HL-60/S4 treated with phorbol 12-myristate 13-acetate at 8.2 ng/mL for 4 days and 3 days (cell line): ENCODE measurements around the gene SARS1.

Source experiments
- in situ Hi-C: fragments of 300-500 bp; cut with MboI; formaldehyde crosslinking; loops from 2 replicates; pipeline ENCODE4 v1.15.0; 2022; ENCODE audit warnings: low sequenced_read_pairs

The SARS1 gene

DNA sequence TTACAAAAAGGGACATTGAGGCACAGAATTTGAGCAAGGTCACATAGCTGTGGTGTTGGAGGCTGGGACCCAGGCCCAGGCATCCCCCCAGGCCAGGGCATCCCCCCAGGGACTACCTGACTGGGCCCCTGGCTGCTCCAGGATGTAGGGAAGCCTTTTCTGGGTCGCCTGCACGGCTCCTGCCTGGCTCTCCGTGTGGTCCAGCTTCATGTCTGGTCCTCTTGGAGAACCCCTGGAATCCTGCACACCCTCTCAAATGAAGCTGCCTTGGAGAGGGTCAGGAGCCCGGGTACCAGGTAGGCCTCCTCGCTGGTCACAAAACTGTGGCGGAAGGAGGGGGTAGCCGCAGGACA is 34.7 kb downstream of the SARS1 start:
- in situ Hi-C loops: no loop called here

DNA sequence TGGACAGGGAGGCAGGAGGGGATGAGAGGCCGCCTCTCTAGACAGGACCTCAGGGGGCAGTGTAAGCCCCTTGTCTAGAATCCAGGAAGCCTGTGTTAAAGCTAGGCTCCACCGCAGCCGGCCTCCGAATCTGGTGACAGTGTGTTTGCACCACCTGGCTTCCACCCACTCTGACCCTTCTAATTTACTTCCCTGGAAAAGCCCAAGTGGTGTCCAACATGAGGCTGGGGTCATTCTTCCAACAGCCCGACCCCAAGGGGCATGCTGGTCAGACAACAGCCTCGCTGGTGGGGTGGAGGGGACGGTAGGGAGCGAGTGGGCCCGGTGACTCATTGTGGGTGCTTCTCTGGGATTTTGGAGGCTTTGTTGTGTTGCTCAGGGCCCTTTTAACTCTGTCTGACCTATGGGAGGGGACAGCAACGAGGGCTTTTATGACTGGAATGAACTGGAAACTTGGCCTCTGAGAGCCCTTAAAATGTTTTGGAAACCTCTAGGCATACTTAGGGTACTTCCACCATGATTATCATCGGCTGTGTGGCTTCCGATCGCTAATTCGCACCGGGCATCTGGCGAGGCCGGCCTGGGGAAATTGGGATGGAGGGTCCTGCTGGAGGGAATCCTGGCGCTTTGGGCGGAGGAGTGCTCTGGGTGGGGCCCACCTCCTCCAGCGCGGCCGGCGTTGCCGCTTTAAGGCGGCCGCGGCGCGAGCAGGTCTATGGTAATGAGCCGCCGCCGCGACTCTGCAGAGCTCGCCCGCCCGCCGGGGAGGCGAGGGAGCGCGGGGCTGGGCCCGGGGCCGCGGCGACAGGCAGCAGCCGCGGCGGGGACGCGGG is 35.3 kb downstream of the SARS1 start, which contains the start of gene CELSR2:
Gene CELSR2 (plus strand): TSS at position 743 of the 833 bp plus-strand sequence. CDS start 541 bp downstream, outside the sequence.
- in situ Hi-C loops: no loop called here

DNA sequence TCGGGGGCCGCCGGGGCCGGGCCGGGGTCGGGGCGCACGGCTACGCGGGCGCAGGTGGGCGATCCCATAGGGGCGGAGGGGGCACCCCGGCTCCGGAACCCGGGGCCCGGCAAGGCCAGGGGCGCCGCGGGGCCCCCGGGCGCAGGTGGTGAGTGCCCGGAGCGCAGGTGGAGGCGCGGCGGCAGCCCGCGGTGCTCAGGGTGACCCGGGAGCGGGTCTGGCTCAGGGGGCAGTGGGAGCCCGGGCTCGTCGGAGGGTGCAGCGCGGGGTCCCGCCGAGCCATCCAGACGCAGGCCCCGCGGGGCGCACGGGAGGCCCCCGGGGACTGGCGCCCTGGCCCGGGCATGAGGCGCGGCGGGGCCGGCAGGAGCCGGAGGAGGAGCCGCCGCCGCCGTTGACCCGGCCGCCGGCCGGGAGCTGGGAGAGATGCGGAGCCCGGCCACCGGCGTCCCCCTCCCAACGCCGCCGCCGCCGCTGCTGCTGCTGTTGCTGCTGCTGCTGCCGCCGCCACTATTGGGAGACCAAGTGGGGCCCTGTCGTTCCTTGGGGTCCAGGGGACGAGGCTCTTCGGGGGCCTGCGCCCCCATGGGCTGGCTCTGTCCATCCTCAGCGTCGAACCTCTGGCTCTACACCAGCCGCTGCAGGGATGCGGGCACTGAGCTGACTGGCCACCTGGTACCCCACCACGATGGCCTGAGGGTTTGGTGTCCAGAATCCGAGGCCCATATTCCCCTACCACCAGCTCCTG is 36.1 kb downstream of the SARS1 start:
- in situ Hi-C loops: no loop called here

DNA sequence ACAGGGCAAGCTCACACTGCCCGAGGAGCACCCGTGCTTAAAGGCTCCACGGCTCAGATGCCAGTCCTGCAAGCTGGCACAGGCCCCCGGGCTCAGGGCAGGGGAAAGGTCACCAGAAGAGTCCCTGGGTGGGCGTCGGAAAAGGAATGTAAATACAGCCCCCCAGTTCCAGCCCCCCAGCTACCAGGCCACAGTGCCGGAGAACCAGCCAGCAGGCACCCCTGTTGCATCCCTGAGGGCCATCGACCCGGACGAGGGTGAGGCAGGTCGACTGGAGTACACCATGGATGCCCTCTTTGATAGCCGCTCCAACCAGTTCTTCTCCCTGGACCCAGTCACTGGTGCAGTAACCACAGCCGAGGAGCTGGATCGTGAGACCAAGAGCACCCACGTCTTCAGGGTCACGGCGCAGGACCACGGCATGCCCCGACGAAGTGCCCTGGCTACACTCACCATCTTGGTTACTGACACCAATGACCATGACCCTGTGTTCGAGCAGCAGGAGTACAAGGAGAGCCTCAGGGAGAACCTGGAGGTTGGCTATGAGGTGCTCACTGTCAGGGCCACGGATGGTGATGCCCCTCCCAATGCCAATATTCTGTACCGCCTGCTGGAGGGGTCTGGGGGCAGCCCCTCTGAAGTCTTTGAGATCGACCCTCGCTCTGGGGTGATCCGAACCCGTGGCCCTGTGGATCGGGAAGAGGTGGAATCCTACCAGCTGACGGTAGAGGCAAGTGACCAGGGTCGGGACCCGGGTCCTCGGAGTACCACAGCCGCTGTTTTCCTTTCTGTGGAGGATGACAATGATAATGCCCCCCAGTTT is 36.9 kb downstream of the SARS1 start:
- in situ Hi-C loops: no loop called here

DNA sequence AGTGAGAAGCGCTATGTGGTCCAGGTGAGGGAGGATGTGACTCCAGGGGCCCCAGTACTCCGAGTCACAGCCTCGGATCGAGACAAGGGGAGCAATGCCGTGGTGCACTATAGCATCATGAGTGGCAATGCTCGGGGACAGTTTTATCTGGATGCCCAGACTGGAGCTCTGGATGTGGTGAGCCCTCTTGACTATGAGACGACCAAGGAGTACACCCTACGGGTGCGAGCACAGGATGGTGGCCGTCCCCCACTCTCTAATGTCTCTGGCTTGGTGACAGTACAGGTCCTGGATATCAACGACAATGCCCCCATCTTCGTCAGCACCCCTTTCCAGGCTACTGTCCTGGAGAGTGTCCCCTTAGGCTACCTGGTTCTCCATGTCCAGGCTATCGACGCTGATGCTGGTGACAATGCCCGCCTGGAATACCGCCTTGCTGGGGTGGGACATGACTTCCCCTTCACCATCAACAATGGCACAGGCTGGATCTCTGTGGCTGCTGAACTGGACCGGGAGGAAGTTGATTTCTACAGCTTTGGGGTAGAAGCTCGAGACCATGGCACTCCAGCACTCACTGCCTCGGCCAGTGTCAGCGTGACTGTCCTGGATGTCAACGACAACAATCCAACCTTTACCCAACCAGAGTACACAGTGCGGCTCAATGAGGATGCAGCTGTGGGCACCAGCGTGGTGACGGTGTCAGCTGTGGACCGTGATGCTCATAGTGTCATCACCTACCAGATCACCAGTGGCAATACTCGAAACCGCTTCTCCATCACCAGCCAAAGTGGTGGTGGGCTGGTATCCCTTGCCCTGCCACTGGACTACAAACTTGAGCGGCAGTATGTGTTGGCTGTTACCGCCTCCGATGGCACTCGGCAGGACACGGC is 37.8 kb downstream of the SARS1 start:
- in situ Hi-C loops: no loop called here

- in situ Hi-C loops: no loop called here
Measured at GRCh38 chr1:109252167-109252892, 38.6 kb downstream of the SARS1 start.

GRCh38 chr1:109252893-109253802 is 39.4 kb downstream of the SARS1 start:
- in situ Hi-C loops: no loop called here

GRCh38 chr1:109253803-109254620 is 40.3 kb downstream of the SARS1 start:
- in situ Hi-C loops: no loop called here

DNA sequence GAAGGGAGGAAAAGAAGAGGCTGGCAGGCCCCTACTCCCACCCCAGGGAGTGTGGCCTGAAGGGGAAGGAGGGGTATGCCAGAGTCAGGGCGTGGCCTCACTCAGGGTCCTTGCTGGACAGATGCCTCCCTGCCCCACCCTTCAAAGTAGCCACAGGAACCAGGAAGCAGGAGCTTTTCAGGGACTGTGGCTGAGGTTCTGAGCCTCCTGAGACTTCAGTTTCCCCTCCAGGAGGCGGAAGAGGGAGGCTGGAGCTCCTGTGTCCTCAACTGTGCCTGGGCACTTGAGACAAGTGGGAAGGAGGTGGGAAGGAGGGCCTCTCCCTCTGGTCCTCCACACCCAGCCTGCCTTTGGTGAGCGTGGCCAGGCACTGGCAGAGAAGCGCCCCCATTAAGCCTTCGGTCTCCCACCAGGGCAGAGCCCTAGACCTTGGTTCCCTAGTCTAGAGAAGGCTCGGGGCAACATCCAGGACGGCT is 40.9 kb downstream of the SARS1 start:
- in situ Hi-C loops: no loop called here

DNA sequence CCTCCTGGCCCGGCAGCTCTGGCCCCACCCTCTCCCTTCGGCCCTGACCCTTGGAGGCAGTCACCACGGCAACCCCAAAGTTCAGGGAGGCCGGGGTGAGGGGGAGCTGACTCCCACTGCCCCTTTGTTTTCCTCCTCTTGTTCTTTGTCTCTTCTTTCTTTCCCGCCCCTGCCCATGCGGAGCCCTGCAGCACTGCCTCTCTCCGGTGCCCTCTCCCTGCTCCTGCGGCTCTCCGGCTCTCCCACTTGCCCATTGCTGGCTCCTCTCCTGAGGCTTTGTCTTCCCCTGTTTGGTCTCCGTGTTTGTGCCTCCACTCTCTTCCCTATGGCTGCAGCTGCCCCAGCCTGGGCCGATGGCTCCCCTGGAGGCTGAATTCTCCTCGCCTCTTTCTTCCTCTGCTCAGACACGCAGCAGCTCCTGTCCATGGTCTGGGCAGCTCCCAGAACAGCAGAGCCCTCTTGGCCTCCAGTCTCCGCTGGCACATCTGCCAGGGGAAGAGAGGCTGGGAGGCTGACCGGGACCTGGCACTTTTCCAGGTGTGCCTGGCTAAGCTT is 41.5 kb downstream of the SARS1 start:
- in situ Hi-C loops: no loop called here

GRCh38 chr1:109255678-109256077 is 42.0 kb downstream of the SARS1 start:
- in situ Hi-C loops: no loop called here

DNA sequence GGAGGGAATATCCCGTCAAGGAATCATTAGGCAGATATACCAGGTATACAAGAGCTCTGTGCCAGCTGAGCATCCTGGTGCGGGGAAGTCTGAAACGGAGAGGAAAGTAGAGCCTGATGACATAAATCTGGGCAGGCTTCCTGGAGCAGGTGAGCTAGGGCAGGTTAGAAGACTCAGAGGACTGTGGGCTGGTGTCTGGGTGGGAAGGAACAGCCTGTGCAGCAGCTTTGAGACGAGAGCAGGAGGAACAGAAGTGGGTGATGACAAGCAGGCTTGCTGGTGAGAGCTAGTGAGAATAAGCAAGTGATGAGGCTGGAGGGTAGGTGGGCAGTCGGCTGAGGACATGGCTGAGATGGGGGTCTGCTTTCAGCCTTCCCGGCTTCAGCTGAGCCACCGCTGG is 42.4 kb downstream of the SARS1 start:
- in situ Hi-C loops: no loop called here

DNA sequence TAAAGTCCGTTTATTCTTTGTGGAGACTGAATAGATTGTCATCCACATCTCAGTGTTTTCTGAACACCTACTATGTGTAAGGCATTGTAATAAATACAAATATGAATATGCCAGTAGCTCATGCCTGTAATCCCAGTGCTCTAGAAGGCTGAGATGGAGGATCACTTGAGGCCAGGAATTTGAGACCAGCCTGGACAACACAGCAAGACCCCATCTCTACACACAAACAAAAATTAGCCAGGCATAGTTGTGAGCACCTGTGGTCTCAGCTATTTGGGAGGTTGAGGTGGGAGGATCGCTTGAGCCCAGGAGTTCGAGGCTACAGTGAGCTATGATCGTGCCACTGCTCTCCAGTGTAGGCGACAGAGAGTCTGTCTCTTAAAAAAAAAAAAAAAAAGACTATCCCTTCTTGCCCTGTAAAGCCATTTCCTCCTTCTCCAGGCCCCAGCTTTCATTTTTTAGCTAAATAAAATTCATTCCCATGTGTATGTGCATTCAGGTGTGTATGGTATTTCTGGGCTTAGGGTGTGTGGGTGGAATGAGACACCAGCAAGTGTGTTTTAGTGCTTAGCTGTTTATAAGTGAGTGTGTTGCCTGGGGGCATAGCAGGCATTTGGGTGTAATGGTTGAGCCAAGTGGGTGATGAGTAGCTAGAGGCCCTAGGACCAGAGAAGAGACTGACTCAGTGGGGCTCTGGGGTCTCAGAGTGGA is 43.4 kb downstream of the SARS1 start:
- in situ Hi-C loops: no loop called here

DNA sequence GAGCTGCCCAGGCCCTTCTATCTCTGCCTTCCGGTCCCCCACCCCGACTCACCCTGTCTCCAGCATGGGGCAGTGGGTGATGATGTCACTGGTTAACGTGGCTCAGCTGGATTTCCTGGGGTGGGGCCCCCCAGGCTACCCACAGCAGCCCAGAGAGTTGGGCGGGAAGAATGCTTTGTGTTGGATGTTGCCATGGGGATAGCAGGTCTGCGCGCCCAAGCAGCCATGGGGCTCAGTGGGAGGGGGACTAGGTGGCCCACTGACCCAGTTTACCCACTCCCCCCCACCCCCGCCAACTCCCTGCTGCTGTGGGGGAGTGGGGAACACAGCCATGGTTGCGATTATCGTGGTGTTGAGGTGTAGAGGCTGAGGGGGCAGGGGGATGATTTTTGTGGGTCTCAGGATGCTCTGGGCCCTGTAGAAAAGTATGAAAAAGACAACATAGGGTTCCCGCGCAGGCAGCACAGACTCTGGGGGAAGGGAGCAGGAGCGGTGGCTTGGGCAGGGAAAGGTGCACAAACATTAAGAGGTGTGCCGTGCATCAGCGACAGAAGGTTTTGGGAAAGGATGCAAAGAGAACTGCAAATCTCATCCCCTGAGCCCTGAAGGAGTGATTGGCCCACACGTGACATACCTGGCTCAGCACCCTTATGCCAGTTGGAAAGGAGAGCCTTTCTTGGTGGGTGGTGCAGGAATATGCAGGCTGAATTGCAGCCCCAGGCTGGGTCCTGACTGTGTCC is 44.1 kb downstream of the SARS1 start:
- in situ Hi-C loops: no loop called here

DNA sequence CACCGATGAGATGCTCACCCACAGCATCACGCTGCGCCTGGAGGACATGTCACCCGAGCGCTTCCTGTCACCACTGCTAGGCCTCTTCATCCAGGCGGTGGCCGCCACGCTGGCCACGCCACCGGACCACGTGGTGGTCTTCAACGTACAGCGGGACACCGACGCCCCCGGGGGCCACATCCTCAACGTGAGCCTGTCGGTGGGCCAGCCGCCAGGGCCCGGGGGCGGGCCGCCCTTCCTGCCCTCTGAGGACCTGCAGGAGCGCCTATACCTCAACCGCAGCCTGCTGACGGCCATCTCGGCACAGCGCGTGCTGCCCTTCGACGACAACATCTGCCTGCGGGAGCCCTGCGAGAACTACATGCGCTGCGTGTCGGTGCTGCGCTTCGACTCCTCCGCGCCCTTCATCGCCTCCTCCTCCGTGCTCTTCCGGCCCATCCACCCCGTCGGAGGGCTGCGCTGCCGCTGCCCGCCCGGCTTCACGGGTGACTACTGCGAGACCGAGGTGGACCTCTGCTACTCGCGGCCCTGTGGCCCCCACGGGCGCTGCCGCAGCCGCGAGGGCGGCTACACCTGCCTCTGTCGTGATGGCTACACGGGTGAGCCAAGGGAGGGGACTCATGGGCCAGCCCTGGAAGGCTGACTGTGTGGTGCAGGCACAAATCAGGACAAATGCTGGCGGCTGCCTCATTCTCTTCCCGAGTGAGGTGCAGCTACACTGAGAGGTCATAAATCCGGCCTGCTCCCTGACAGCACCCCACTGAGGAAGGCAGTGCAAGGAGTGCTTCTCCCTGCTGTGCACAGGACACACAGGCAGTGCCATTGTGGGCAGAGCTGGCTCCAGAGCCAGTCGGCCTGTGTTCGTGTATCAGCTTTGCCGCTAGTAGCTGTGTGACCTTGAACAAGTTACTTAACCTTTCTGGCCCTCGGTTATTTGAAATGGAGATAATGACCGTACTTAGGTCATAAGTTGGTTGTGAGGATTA is 45.1 kb downstream of the SARS1 start:
- in situ Hi-C loops: no loop called here
